HG02870 (cell line): Measurements from ENCODE around the gene ACVR1.
A peak's percentile ranks its signal among the peaks of the same experiment; 100 is the strongest.

Source experiments
- ATAC-seq: cut with Tn5 transposase; IDR thresholded peaks from one replicate; pipeline ENCODE4 v1.9.1; 2021; ENCODE audit warnings: mild to moderate bottlenecking, moderate library complexity; ENCODE audit not compliant: unreplicated experiment

The ACVR1 gene

GRCh38 chr2:157876066-157876785 is at the start of gene ACVR1:
Gene ACVR1, minus strand, starts transcription at chr2:157876330. Its CDS starts 76,837 bp downstream, at chr2:157799493.
- peak; percentile 86 for ATAC-seq

GRCh38 chr2:157925071-157925470 is 48.9 kb upstream of the ACVR1 start:
- no peak for ATAC-seq

- ATAC-seq, result no peak
Measured at GRCh38 chr2:157923598-157924217, 47.6 kb upstream of the ACVR1 start.

GRCh38 chr2:157922815-157923214 is 46.7 kb upstream of the ACVR1 start:
- ATAC-seq, result no peak

- ATAC-seq, result no peak
Measured at GRCh38 chr2:157922336-157922735, 46.2 kb upstream of the ACVR1 start.

- no peak for ATAC-seq
Measured at GRCh38 chr2:157920736-157921135, 44.6 kb upstream of the ACVR1 start.

GRCh38 chr2:157919181-157919580 is 43.1 kb upstream of the ACVR1 start:
- ATAC-seq, result no peak

- ATAC-seq, result no peak
Measured at GRCh38 chr2:157918319-157918718, 42.2 kb upstream of the ACVR1 start.

GRCh38 chr2:157911750-157912149 is 35.6 kb upstream of the ACVR1 start:
- ATAC-seq, result no peak

GRCh38 chr2:157911246-157911645 is 35.1 kb upstream of the ACVR1 start:
- ATAC-seq, result no peak

- ATAC-seq, result no peak
Measured at GRCh38 chr2:157905092-157905491, 29.0 kb upstream of the ACVR1 start.

GRCh38 chr2:157903626-157904025 is 27.5 kb upstream of the ACVR1 start:
- no peak for ATAC-seq

GRCh38 chr2:157903151-157903550 is 27.0 kb upstream of the ACVR1 start:
- no peak for ATAC-seq

- ATAC-seq, result no peak
Measured at GRCh38 chr2:157902692-157903091, 26.6 kb upstream of the ACVR1 start.

- no peak for ATAC-seq
Measured at GRCh38 chr2:157901325-157901724, 25.2 kb upstream of the ACVR1 start.

- no peak for ATAC-seq
Measured at GRCh38 chr2:157900684-157901083, 24.6 kb upstream of the ACVR1 start.

GRCh38 chr2:157900203-157900602 is 24.1 kb upstream of the ACVR1 start:
- ATAC-seq, result no peak

GRCh38 chr2:157899125-157899839 is 23.2 kb upstream of the ACVR1 start:
- peak; percentile 59 for ATAC-seq

- ATAC-seq, result no peak
Measured at GRCh38 chr2:157898591-157898996, 22.5 kb upstream of the ACVR1 start.

- ATAC-seq, result no peak
Measured at GRCh38 chr2:157897106-157897971, 21.2 kb upstream of the ACVR1 start.

GRCh38 chr2:157895531-157895930 is 19.4 kb upstream of the ACVR1 start:
- ATAC-seq, result no peak
